ENCODE data around the gene PGAP1.

The PGAP1 gene

GRCh38 chr2:196925051-196925767 lies 1.3 kb downstream of the PGAP1 start:
- peak overlapping the region; percentile 99 for H3K4me3 ChIP-seq (ENCODE audit: low read length, poor library complexity, severe bottlenecking)
- peak overlapping the region; percentile 82 for H3K9ac ChIP-seq (ENCODE audit: low read depth, low read length, poor library complexity, severe bottlenecking)
- no peak for TF ChIP-seq CTCF (conservative IDR thresholded peaks at IDR 0.05; ENCODE audit: low read length)
- no peak for TF ChIP-seq EZH2phosphoT487 (IDR thresholded peaks at IDR 0.05; ENCODE audit: borderline replicate concordance)
- no peaks in the 10 kb centered on the region for H3K9me3 ChIP-seq (ENCODE audit: insufficient read depth, low read depth, low read length)
- H3K4me1 ChIP-seq (ENCODE audit: insufficient read depth, low read length, poor library complexity, severe bottlenecking) = peaks cover 55% of the 10 kb centered on the region
- H4K20me1 ChIP-seq (ENCODE audit: insufficient read depth, low read length, poor library complexity, severe bottlenecking) = peaks cover 19% of the 10 kb centered on the region
- H3K27me3 ChIP-seq (ENCODE audit: insufficient read depth, low read length, poor library complexity, severe bottlenecking) = peaks cover 4% of the 10 kb centered on the region
- H3K36me3 ChIP-seq (ENCODE audit: insufficient read depth, low read length) = no peaks in the 10 kb centered on the region
- H2AFZ ChIP-seq (ENCODE audit: low read length) = peak overlapping the region; percentile 81
- no peaks in the 10 kb centered on the region for H3K9me2 ChIP-seq (replicated peaks; ENCODE audit: low read depth, low read length)
- no peaks in the 10 kb centered on the region for H3F3A ChIP-seq (ENCODE audit: low read depth)
- peak overlapping the region; percentile 87 for H3K4me2 ChIP-seq (ENCODE audit: low read depth, low read length, poor library complexity, severe bottlenecking)
- H3K79me2 ChIP-seq (ENCODE audit: insufficient read depth, low read length) = peaks cover 60% of the 10 kb centered on the region

GRCh38 chr2:196924051-196924450 lies 2.5 kb downstream of the PGAP1 start:
- H3K79me2 ChIP-seq (ENCODE audit: insufficient read depth, low read length) = peaks cover 62% of the 10 kb centered on the region

GRCh38 chr2:196918927-196919326 lies 7.6 kb downstream of the PGAP1 start:
- Histone ChIP-seq H2AFZ (ENCODE audit: low read length) (no peak overlapping the region), H3F3A (ENCODE audit: low read depth) (peaks cover 7% of the 10 kb centered on the region; the same call in 1 of the 2 replicates), H3K4me3 (ENCODE audit: low read length, poor library complexity, severe bottlenecking) (no peak overlapping the region), H3K4me2 (ENCODE audit: low read depth, low read length, poor library complexity, severe bottlenecking) (peak overlapping the region; percentile 87), H4K20me1 (ENCODE audit: insufficient read depth, low read length, poor library complexity, severe bottlenecking) (peaks cover 3% of the 10 kb centered on the region), H3K4me1 (ENCODE audit: insufficient read depth, low read length, poor library complexity, severe bottlenecking) (peaks cover 64% of the 10 kb centered on the region), H3K9ac (ENCODE audit: low read depth, low read length, poor library complexity, severe bottlenecking) (no peak overlapping the region), H3K9me2 (replicated peaks; ENCODE audit: low read depth, low read length) (no peaks in the 10 kb centered on the region), H3K27me3 (ENCODE audit: insufficient read depth, low read length, poor library complexity, severe bottlenecking) (no peaks in the 10 kb centered on the region), H3K79me2 (ENCODE audit: insufficient read depth, low read length) (peaks cover 36% of the 10 kb centered on the region), H3K36me3 (ENCODE audit: insufficient read depth, low read length) (peaks cover 17% of the 10 kb centered on the region), H3K9me3 (ENCODE audit: insufficient read depth, low read depth, low read length) (peaks cover 7% of the 10 kb centered on the region; the same call in 1 of the 2 replicates)
- TF ChIP-seq EZH2phosphoT487 (IDR thresholded peaks at IDR 0.05; ENCODE audit: borderline replicate concordance) = no peak
- TF ChIP-seq CTCF (conservative IDR thresholded peaks at IDR 0.05; ENCODE audit: low read length) = no peak

More at GRCh38 chr2:196924051-196924450, 2.5 kb downstream of the PGAP1 start:
- no peak overlapping the region for H2AFZ ChIP-seq (ENCODE audit: low read length)
- no peaks in the 10 kb centered on the region for H3K36me3 ChIP-seq (ENCODE audit: insufficient read depth, low read length)
- H3K9ac ChIP-seq (ENCODE audit: low read depth, low read length, poor library complexity, severe bottlenecking) = peak overlapping the region; percentile 8
- H3K4me2 ChIP-seq (ENCODE audit: low read depth, low read length, poor library complexity, severe bottlenecking) = peak overlapping the region; percentile 87
- no peaks in the 10 kb centered on the region for H3F3A ChIP-seq (ENCODE audit: low read depth)
- no peaks in the 10 kb centered on the region for H3K9me2 ChIP-seq (replicated peaks; ENCODE audit: low read depth, low read length)
- peaks cover 4% of the 10 kb centered on the region for H3K27me3 ChIP-seq (ENCODE audit: insufficient read depth, low read length, poor library complexity, severe bottlenecking)
- peak overlapping the region; percentile 99 for H3K4me3 ChIP-seq (ENCODE audit: low read length, poor library complexity, severe bottlenecking)
- H4K20me1 ChIP-seq (ENCODE audit: insufficient read depth, low read length, poor library complexity, severe bottlenecking) = peaks cover 19% of the 10 kb centered on the region
- H3K4me1 ChIP-seq (ENCODE audit: insufficient read depth, low read length, poor library complexity, severe bottlenecking) = peaks cover 66% of the 10 kb centered on the region
- TF ChIP-seq EZH2phosphoT487 (IDR thresholded peaks at IDR 0.05; ENCODE audit: borderline replicate concordance) = no peak
- no peak for TF ChIP-seq CTCF (conservative IDR thresholded peaks at IDR 0.05; ENCODE audit: low read length)
- no peaks in the 10 kb centered on the region for H3K9me3 ChIP-seq (ENCODE audit: insufficient read depth, low read depth, low read length)

Measured in Loucy (cell line).